Measurements from ENCODE around the gene CRKL.

CRKL gene

DNA sequence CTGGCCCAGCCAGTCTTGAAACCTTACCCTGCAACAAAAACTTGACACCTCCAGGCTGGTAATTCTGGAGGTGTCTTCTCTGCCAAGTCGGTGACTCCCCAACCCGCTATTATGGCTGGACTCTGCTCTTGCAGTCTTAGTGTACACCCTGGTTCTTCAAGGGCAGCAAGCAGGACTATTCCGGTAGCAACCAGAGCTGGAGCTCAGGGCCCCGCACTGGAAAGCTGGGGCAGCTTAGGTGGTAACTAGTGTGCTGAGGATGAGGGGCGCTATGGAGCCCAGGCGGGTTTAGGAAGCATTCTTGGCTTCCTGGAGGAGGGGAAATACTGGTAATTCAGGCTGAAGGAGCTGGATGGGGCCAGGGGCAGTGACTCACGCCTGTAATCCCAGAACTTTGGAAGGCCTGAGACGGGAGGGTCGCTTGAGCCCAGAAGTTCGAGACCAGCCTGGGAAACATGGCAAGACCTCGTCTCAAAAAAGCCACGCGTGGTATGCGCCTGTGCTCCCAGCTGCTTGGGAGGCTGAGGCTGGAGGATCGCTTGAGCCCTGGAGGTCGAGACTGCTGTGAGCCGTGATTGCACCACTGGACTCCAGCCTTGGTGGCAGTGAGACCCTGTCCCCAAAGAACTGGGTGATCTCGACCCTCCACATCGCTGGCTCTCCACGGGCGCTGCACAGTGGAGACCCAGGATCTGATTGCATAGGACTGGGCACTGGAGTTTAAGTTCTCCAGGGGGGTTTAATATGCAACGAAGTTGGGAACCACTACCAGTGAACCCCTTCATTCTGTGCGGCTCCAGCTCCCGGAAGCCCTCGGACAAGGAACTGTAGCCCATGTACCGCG is 39.3 kb downstream of the CRKL start:
- TF ChIP-seq, protein P1, sequence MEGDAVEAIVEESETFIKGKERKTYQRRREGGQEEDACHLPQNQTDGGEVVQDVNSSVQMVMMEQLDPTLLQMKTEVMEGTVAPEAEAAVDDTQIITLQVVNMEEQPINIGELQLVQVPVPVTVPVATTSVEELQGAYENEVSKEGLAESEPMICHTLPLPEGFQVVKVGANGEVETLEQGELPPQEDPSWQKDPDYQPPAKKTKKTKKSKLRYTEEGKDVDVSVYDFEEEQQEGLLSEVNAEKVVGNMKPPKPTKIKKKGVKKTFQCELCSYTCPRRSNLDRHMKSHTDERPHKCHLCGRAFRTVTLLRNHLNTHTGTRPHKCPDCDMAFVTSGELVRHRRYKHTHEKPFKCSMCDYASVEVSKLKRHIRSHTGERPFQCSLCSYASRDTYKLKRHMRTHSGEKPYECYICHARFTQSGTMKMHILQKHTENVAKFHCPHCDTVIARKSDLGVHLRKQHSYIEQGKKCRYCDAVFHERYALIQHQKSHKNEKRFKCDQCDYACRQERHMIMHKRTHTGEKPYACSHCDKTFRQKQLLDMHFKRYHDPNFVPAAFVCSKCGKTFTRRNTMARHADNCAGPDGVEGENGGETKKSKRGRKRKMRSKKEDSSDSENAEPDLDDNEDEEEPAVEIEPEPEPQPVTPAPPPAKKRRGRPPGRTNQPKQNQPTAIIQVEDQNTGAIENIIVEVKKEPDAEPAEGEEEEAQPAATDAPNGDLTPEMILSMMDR (IDR thresholded peaks at IDR 0.05; ENCODE audit: low read length, missing control alignments) = no peak
- peak; percentile 22 for DNase-seq (ENCODE audit: low read depth)
- H3K4me3 ChIP-seq (replicated peaks; ENCODE audit: low read depth, low read length) = peak overlapping the region; percentile 67

DNA sequence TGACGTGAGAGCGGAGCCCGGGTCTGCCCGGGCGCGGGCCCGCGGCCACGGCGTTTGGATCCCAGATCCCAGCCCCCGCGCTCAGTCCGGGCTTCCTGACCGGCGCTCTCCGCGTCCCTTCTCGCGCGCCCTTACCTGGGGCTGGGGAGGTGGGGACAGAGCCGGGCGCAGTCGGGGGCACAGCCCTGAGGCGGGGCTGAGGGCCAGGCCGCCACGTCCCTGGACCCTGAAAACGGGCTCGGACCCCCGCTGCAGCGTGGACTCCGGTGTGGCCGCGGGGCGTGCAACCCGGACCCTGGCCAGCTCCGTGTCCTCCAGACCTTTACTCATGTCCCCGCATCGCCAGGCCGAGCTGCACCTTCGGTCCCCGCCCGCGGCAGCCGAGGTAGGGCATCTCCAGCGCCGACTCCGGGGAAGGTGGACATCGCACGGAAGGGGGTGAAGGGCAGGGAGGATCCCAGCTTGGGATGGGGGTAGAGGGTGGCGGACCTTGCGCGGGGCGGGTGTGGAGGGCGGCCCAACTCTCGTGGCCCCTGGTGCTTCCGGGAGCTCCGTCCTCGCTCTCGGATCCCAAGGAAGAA is 40.0 kb downstream of the CRKL start:
- TF ChIP-seq, protein P1 (IDR thresholded peaks at IDR 0.05; ENCODE audit: low read length, missing control alignments) = no peak
- peak overlapping the region; percentile 67 for H3K4me3 ChIP-seq (replicated peaks; ENCODE audit: low read depth, low read length)
- no peak for DNase-seq (ENCODE audit: low read depth)

DNA sequence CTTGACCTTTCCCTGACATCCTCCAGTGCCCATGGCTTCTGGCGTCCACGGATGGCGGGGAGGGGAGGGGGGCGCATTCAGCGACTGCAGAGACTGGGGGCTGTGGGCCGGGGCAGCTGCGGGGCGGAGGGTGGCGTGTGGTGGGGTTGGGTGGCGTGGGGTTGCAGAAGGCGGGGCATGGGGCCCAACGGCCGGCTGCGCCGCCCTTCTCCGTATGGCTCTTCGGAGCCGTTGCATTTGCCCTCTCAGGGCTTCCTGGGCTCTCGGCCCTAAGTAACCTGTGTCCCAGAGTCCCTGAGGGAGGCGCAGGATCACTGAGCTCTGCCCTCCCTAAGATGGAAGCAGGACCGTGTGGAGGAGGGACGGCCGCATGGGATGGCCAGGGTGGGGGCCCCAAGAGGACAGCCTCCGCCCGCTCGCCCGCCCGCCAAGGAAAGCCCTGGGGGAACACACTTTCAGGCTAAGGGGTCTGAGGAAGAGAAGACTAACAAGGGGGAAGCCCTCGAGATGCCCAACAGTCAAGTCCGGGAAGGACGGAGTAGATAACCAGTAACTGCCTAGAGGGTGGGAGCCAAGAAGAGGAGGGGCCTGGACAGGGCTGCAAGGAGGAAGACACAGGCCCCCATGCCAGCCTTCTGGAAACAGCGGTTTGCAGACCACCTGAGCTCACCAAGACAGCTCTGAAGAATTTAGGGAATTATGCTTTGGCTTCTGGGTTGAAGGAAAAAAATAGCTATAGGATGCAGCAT is 40.6 kb downstream of the CRKL start:
- no peak for DNase-seq (ENCODE audit: low read depth)
- H3K4me3 ChIP-seq (replicated peaks; ENCODE audit: low read depth, low read length) = peak overlapping the region; percentile 67
- TF ChIP-seq, protein P1 (IDR thresholded peaks at IDR 0.05; ENCODE audit: low read length, missing control alignments) = no peak

DNA sequence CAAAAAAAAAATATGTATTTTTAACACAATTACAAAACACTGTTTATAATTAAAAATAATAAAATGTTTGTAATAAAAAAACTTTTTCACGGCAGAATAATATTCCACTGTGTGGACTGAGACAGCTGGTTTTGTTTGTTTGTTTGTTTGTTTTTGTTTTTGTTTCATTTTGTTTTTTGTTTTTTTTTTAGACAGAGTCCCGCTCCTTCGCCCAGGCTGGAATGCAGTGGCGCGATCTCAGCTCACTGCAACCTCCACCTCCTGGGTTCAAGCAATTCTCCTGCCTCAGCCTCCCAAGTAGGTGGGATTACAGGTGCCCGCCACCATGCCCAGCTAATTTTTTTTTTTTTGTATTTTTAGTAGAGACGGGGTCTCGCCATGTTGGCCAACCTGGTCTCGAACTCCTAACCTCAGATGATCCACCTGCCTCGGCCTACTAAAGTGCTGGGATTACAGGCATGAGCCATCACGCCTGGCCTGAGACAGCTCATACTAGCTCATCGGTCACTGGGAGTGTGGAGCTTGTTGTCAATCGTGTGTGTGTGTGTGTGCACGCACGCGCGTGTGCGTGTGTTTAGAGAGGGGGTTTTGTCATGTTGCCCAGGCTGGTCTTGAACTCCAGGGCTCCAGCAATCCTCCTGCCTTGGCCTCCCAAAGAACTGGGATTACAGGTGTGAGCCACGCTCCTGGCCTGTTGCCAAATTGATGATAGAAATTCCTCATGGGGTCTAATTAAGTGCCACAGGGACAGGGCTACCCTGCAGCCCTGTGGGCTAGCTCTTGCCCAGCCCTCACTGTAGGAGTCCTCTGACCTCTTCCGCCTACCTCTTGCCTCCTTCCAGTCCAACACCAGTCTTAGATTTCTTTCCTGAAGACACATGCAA is 42.6 kb downstream of the CRKL start:
- H3K4me3 ChIP-seq (replicated peaks; ENCODE audit: low read depth, low read length) = no peak overlapping the region
- no peak for DNase-seq (ENCODE audit: low read depth)
- TF ChIP-seq, protein P1 (IDR thresholded peaks at IDR 0.05; ENCODE audit: low read length, missing control alignments) = no peak

DNA sequence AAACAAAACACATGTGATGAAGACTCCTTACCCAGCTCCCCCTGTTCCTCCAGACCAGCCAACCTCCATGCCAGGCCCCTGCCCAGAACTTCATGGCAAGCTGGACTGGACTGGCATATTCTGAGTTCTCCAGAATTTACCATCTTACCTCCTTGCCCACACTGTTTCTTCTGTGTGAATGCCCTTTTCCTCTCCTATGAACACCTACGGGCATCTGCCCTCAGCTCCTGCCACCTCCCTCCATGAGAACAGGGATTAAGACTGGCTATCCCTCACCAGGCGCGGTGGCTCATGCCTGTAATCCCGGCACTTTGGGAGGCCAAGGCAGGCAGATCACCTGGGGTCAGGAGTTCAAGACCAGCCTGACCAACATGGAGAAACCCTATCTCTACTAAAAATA is 43.4 kb downstream of the CRKL start:
- TF ChIP-seq, protein P1 (IDR thresholded peaks at IDR 0.05; ENCODE audit: low read length, missing control alignments) = no peak
- no peak overlapping the region for H3K4me3 ChIP-seq (replicated peaks; ENCODE audit: low read depth, low read length)
- DNase-seq (ENCODE audit: low read depth) = no peak

DNA sequence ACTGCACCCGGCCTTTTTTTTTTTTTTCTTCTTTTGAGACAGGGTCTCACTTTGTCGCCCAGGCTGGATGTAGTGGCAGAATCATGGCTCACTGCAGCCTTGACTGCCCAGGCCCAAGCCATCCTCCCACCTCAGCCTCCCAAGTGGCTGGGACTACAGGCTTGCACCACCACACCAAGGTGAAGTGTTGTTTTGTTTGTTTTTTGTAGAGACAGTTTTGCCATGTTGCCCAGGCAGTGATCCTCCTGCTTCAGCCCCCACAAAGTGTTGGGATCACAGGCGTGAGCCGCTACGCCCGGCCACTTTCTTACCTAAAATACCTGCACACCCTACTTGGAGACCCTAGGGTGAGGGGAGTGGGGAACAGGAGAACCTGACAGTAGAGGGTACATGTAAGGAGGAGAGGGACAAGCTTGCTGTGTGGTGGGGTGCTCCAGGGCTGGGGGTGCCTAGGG is 45.3 kb downstream of the CRKL start:
- no peak overlapping the region for H3K4me3 ChIP-seq (replicated peaks; ENCODE audit: low read depth, low read length)
- DNase-seq (ENCODE audit: low read depth) = no peak
- TF ChIP-seq, protein P1 (IDR thresholded peaks at IDR 0.05; ENCODE audit: low read length, missing control alignments) = no peak
